ENCODE data around the gene TAGAP.

TAGAP gene

DNA sequence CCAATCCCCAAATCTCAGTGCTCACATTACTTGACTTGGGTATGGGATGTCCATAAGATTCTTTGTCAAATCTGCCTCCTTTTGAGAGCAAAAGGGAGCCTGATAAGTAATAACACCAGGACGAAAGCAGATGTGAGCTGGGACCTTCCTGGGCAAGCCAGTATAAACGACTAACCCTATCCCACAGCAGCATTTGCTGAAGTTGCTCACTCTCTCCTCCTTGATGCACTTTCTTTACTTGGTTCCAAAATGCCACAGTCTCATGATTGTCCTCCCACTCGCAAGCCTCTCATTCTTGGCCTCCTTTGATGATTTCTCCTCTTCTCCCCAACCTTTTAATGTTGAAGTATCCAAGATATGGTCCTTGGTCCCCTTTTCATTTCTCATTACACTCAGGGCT is 44.7 kb upstream of the TAGAP start:
- CTCF ChIA-PET, result interaction anchor here (1.1 kb wide), 1 partner anchor 45 kb away, joined by 3 read pairs; no protein-coding TSS in a partner anchor
- DNase-seq (ENCODE audit: extremely low spot score), result no peak
- TF ChIP-seq SUZ12 (IDR thresholded peaks at IDR 0.05) (no peak), FOXK2 (IDR thresholded peaks at IDR 0.05) (no peak)
- POLR2A ChIA-PET, result no interaction called here

DNA sequence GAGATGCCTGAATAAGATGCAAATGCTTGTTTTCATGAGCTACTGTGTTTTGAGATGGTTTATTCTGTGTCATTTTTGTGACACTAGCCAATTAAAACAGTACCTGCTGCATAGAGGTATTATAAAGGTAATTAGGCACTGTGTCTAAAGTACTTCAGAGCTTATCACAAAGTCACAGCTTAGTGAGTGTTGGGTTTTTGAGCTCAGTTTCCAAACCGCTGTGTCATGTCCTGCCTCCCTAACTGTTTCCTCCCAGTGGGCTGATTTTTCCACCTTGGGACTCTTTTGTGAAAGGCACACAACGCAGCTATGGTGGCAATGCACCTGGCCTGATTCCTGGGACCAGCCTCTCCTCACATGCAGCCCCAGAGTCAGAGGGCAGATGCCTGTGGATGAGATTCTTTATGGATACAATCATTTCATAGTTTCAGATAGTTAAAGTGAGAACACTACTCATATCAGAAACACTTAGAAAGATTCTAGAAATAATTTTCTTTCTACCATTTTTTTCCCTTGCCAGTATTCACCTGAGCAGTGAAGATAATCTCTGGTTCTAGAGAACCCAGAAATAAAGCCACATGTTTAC is 41.3 kb upstream of the TAGAP start:
- TF ChIP-seq CTBP1 (IDR thresholded peaks at IDR 0.05; ENCODE audit: borderline replicate concordance), result no peak
- TF ChIP-seq SP1 (IDR thresholded peaks at IDR 0.05), result no peak
- TF ChIP-seq BHLHE40 (IDR thresholded peaks at IDR 0.05; ENCODE audit: borderline replicate concordance), result no peak
- no peak for TF ChIP-seq TARDBP (IDR thresholded peaks at IDR 0.05)
- TF ChIP-seq L3MBTL2 (conservative IDR thresholded peaks at IDR 0.05), result no peak
- no peak for TF ChIP-seq LEF1 (IDR thresholded peaks at IDR 0.05; ENCODE audit: borderline replicate concordance)
- TF ChIP-seq HDGF (IDR thresholded peaks at IDR 0.05; ENCODE audit: borderline replicate concordance), result no peak
- TF ChIP-seq NFRKB (IDR thresholded peaks at IDR 0.05), result no peak
- TF ChIP-seq SUZ12 (IDR thresholded peaks at IDR 0.05), result no peak
- TF ChIP-seq ARNT (IDR thresholded peaks at IDR 0.05), result no peak
- TF ChIP-seq FOXM1 (IDR thresholded peaks at IDR 0.05; ENCODE audit: borderline replicate concordance), result no peak
- no peak for TF ChIP-seq ZNF384 (IDR thresholded peaks at IDR 0.05)
- TF ChIP-seq FOXA1 (IDR thresholded peaks at IDR 0.05), result no peak
- ChIA-PET POLR2A (no interaction called here), CTCF (no interaction called here)
- DNase-seq (ENCODE audit: extremely low spot score), result no peak

DNA sequence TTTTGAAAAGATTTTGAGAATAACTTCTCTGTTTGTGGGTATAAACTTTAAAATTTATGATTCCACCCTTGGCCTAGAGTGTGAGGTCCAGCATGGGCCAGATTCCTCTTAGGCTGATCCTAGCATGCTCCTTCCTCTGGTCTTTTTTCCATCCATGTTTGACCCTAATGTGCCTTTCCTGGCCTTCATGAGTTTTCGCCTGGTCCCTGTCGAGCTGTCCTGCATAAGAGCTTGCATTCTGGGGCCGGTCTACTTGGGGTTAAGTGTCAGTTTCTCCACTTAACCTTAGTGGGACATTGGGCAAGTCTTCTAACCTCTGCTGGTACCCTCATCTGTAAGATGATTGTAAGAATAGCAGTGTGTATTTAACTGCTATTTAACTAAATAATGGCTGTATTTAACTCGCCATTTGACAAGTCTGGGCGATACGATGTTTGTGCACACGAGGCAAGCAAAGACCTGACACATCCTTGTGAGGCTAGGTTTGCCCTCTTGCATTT is 40.7 kb upstream of the TAGAP start:
- TF ChIP-seq ELF4 (IDR thresholded peaks at IDR 0.05), result no peak
- no peak for TF ChIP-seq L3MBTL2 (conservative IDR thresholded peaks at IDR 0.05)
- no peak for TF ChIP-seq HDGF (IDR thresholded peaks at IDR 0.05; ENCODE audit: borderline replicate concordance)
- TF ChIP-seq SUZ12 (IDR thresholded peaks at IDR 0.05), result no peak
- DNase-seq (ENCODE audit: extremely low spot score), result no peak
- POLR2A ChIA-PET, result no interaction called here
- CTCF ChIA-PET, result no interaction called here

GRCh38 chr6:159084493-159085091 is 39.8 kb upstream of the TAGAP start:
- POLR2A ChIA-PET, result no interaction called here

DNA sequence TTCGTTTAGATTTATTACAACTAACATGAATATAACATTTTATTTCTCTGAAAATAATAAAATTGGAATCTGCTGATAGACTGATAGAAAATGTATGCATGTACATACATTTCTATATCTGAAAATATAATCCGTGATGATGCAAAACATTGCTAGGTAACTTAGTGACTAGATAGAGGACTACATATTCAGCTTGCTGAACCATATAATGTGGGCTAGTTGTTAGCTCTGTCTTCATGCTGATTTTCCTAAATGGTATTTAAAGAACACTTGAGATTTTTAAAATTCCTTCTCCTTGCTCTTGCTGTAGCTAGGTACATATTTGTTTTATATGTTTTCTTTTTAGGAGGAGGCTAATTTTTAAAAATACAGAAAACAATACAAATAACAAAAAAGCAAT is 38.4 kb upstream of the TAGAP start:
- ChIA-PET CTCF (no interaction called here), POLR2A (no interaction called here)
- no peak for DNase-seq (ENCODE audit: extremely low spot score)
- no peak for TF ChIP-seq FOXM1 (IDR thresholded peaks at IDR 0.05; ENCODE audit: borderline replicate concordance)
- TF ChIP-seq ZNF384 (IDR thresholded peaks at IDR 0.05), result no peak
- TF ChIP-seq SP1 (IDR thresholded peaks at IDR 0.05), result no peak
- TF ChIP-seq PKNOX1 (IDR thresholded peaks at IDR 0.05), result no peak
- no peak for TF ChIP-seq CTBP1 (IDR thresholded peaks at IDR 0.05; ENCODE audit: borderline replicate concordance)
- TF ChIP-seq L3MBTL2 (conservative IDR thresholded peaks at IDR 0.05), result no peak
- TF ChIP-seq HDGF (IDR thresholded peaks at IDR 0.05; ENCODE audit: borderline replicate concordance), result no peak
- TF ChIP-seq NFRKB (IDR thresholded peaks at IDR 0.05), result no peak
- TF ChIP-seq BHLHE40 (IDR thresholded peaks at IDR 0.05; ENCODE audit: borderline replicate concordance), result no peak
- no peak for TF ChIP-seq LEF1 (IDR thresholded peaks at IDR 0.05; ENCODE audit: borderline replicate concordance)
- no peak for TF ChIP-seq ELF4 (IDR thresholded peaks at IDR 0.05)
- no peak for TF ChIP-seq FOXA1 (IDR thresholded peaks at IDR 0.05)
- TF ChIP-seq TARDBP (IDR thresholded peaks at IDR 0.05), result no peak

More at GRCh38 chr6:159084493-159085091, 39.8 kb upstream of the TAGAP start:
- no peak for TF ChIP-seq ARNT (IDR thresholded peaks at IDR 0.05)
- no peak for TF ChIP-seq ZNF384 (IDR thresholded peaks at IDR 0.05)
- TF ChIP-seq FOXM1 (IDR thresholded peaks at IDR 0.05; ENCODE audit: borderline replicate concordance), result no peak
- no peak for TF ChIP-seq HDGF (IDR thresholded peaks at IDR 0.05; ENCODE audit: borderline replicate concordance)
- no peak for TF ChIP-seq PKNOX1 (IDR thresholded peaks at IDR 0.05)
- TF ChIP-seq L3MBTL2 (conservative IDR thresholded peaks at IDR 0.05), result no peak
- TF ChIP-seq SUZ12 (IDR thresholded peaks at IDR 0.05), result no peak
- no peak for TF ChIP-seq FOXK2 (IDR thresholded peaks at IDR 0.05)
- TF ChIP-seq TARDBP (IDR thresholded peaks at IDR 0.05), result no peak
- TF ChIP-seq BHLHE40 (IDR thresholded peaks at IDR 0.05; ENCODE audit: borderline replicate concordance), result no peak
- TF ChIP-seq ELF4 (IDR thresholded peaks at IDR 0.05), result no peak
- TF ChIP-seq CTBP1 (IDR thresholded peaks at IDR 0.05; ENCODE audit: borderline replicate concordance), result no peak
- TF ChIP-seq LEF1 (IDR thresholded peaks at IDR 0.05; ENCODE audit: borderline replicate concordance), result no peak
- TF ChIP-seq NFRKB (IDR thresholded peaks at IDR 0.05), result no peak
- TF ChIP-seq SP1 (IDR thresholded peaks at IDR 0.05), result no peak
- TF ChIP-seq FOXA1 (IDR thresholded peaks at IDR 0.05), result no peak
- CTCF ChIA-PET, result no interaction called here
- DNase-seq (ENCODE audit: extremely low spot score), result no peak

- no peak for DNase-seq (ENCODE audit: extremely low spot score)
- ChIA-PET CTCF (interaction anchor here (0.6 kb wide), 1 partner anchor 572 kb away, joined by 3 read pairs; no protein-coding TSS in a partner anchor), POLR2A (no interaction called here)
- no peak for TF ChIP-seq FOXA1 (IDR thresholded peaks at IDR 0.05)
- TF ChIP-seq BHLHE40 (IDR thresholded peaks at IDR 0.05; ENCODE audit: borderline replicate concordance), result no peak
- no peak for TF ChIP-seq HDGF (IDR thresholded peaks at IDR 0.05; ENCODE audit: borderline replicate concordance)
- TF ChIP-seq TARDBP (IDR thresholded peaks at IDR 0.05), result no peak
- TF ChIP-seq LEF1 (IDR thresholded peaks at IDR 0.05; ENCODE audit: borderline replicate concordance), result no peak
Observed at GRCh38 chr6:159082039-159082815, 37.4 kb upstream of the TAGAP start.

Measured in HEK293T (cell line).